ENCODE data around the gene ZXDC. TPM values are rescaled to one million over a fixed set of nuclear protein-coding genes. Genes with fewer than 3 reads are reported as not detected.

Gene ZXDC
- total RNA-seq, 2 donors from 2014 or later: 18.9 to 25.5 TPM

DNA sequence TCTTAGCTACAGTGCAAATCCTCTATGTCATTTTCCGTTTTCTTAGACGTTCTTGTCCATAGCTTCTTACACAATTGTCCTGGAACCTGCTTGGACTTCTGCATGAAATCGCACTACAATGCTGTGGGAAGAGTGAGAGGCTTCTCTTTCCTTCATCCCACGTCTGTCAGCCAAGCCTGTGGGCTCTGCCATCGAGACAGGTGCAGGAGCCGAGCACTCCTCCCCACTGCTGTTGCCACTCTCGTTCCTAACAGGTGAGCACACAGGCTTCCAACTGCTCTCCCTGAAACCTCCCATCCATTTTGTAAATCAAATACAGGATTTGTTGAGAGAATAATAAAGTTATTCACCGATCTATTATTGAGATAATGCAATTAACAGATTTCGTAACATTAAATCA, 23.5 kb downstream of the ZXDC start:
- H3K4me3 ChIP-seq: no peak overlapping the region
- H3K36me3 ChIP-seq: peaks cover 64% of the 10 kb centered on the region
- no peaks in the 10 kb centered on the region for H3K27me3 ChIP-seq
- no peak overlapping the region for H3K27ac ChIP-seq
- DNase-seq (ENCODE audit: low spot score): no peak
- peaks cover 0 to 15% of the 10 kb centered on the region in 2 donors for H3K4me1 ChIP-seq
- no peaks in the 10 kb centered on the region for H3K9me3 ChIP-seq
- TF ChIP-seq, protein P1, sequence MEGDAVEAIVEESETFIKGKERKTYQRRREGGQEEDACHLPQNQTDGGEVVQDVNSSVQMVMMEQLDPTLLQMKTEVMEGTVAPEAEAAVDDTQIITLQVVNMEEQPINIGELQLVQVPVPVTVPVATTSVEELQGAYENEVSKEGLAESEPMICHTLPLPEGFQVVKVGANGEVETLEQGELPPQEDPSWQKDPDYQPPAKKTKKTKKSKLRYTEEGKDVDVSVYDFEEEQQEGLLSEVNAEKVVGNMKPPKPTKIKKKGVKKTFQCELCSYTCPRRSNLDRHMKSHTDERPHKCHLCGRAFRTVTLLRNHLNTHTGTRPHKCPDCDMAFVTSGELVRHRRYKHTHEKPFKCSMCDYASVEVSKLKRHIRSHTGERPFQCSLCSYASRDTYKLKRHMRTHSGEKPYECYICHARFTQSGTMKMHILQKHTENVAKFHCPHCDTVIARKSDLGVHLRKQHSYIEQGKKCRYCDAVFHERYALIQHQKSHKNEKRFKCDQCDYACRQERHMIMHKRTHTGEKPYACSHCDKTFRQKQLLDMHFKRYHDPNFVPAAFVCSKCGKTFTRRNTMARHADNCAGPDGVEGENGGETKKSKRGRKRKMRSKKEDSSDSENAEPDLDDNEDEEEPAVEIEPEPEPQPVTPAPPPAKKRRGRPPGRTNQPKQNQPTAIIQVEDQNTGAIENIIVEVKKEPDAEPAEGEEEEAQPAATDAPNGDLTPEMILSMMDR (IDR thresholded peaks at IDR 0.05): no peak

DNA sequence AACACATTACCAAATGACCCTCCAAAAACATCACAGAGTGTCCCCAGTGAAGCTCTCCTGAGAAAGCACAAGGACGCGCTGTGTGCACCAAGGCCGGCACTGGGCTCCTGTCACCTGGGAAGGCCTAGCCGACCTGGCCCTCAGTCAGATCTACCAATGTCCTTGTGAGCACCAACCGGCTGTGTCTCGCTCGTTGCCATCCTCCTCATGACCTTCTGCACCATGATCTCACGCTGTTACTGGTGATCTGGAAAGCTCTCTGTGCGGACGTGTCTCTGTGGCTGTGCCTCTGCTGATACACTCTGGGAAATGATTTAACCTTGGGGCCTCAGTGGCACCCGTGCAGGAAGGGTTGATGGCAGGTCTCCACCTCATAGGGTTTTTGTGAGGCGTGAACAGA, 24.2 kb downstream of the ZXDC start:
- Histone ChIP-seq H3K36me3 (peaks cover 57% of the 10 kb centered on the region), H3K4me1 (peaks cover 0 to 11% of the 10 kb centered on the region in 2 donors), H3K4me3 (no peak overlapping the region), H3K27ac (no peak overlapping the region), H3K9me3 (no peaks in the 10 kb centered on the region), H3K27me3 (no peaks in the 10 kb centered on the region)
- DNase-seq (ENCODE audit: low spot score): no peak
- TF ChIP-seq, protein P1 (IDR thresholded peaks at IDR 0.05): no peak

DNA sequence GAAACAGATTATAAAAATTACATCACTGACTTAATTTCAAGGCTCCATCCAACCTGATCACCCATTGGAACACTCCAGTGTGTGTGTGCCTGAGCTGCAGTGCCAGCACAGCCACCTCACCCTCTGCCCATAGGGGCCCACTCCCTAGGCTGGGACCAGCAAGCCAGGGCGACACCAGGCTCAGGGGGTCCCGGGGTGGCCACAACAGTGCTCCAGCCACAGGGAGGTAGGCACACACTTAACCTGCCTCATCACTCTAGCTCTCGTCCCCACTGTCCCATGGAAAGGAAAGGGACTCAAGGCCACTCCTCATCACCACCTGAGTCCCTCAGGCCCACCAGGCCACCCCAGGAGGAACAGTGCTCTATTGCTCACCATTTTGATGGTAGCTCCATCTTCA, 24.9 kb downstream of the ZXDC start:
- no peak overlapping the region for H3K27ac ChIP-seq
- H3K4me3 ChIP-seq: no peak overlapping the region
- H3K4me1 ChIP-seq: peaks cover 0 to 5% of the 10 kb centered on the region in 2 donors
- TF ChIP-seq, protein P1 (IDR thresholded peaks at IDR 0.05): no peak
- H3K36me3 ChIP-seq: peaks cover 51% of the 10 kb centered on the region
- H3K27me3 ChIP-seq: no peaks in the 10 kb centered on the region
- peak; percentile 42 for DNase-seq (ENCODE audit: low spot score)
- no peaks in the 10 kb centered on the region for H3K9me3 ChIP-seq

DNA sequence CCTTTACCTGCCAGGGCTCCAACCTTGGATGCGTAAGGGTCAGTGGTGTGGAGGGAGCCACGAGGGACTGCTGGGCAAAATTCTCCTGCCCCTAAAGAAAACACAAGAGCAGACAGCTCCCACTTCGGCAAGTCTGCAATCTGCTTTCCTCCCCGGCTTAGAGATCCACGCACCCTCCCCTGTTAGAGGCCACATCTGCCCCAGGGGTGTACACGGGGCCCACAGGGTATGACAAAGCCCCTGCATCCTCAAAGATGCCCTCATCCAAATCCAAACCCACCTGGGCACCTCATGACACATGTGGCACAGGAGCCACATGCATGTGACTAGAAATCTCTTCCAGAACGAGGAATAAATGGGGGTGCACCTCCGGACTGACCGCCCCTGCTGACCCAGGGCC, 25.5 kb downstream of the ZXDC start:
- Histone ChIP-seq H3K9me3 (no peaks in the 10 kb centered on the region), H3K4me3 (no peak overlapping the region), H3K36me3 (peaks cover 51% of the 10 kb centered on the region), H3K27me3 (no peaks in the 10 kb centered on the region), H3K27ac (no peak overlapping the region), H3K4me1 (peaks cover 0 to 5% of the 10 kb centered on the region in 2 donors)
- DNase-seq (ENCODE audit: low spot score): peak; percentile 38
- TF ChIP-seq, protein P1 (IDR thresholded peaks at IDR 0.05): no peak

DNA sequence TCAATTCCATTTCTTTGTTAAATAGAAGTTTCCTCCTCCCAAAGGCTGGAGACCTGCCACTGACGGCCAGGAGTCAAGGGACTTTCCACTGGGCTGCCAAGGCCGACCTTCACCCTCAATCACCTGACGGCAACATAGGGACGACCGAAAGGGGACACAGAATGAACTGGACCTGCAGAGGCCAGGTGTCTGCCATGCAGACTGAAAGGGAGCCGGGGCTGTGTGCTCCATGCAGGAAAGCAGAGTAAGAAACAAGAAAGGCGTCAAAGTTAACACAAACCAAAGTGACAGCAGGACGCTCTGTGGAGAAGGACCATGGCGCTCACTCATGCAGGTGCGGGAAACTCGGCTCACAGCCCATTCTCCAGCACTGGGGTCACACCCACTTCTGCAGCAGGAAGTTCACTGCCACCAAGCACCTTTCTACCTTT, 26.1 kb downstream of the ZXDC start:
- peaks cover 0 to 5% of the 10 kb centered on the region in 2 donors for H3K4me1 ChIP-seq
- H3K9me3 ChIP-seq: no peaks in the 10 kb centered on the region
- DNase-seq (ENCODE audit: low spot score): peak; percentile 34
- H3K27ac ChIP-seq: no peak overlapping the region
- H3K36me3 ChIP-seq: peaks cover 46% of the 10 kb centered on the region
- H3K27me3 ChIP-seq: no peaks in the 10 kb centered on the region
- H3K4me3 ChIP-seq: no peak overlapping the region
- TF ChIP-seq, protein P1 (IDR thresholded peaks at IDR 0.05): no peak

DNA sequence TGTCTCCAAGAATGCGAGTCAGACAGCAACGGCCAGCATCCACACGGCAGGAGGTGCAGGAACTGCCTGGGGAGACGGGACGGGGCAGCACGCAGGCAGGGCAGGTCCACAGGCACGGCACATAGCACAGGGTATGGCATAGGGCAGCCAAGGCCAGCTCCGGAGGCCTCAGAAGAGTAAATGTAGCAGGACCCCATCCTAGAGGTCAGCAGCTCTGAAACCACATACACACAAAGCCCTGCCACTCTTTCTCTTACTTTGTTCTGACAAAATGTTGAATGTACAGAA, 26.9 kb downstream of the ZXDC start:
- peak; percentile 47 for DNase-seq (ENCODE audit: low spot score)
- Histone ChIP-seq H3K4me1 (peaks cover 0 to 5% of the 10 kb centered on the region in 2 donors), H3K27me3 (no peaks in the 10 kb centered on the region), H3K9me3 (no peaks in the 10 kb centered on the region), H3K36me3 (peaks cover 43% of the 10 kb centered on the region), H3K4me3 (no peak overlapping the region), H3K27ac (no peak overlapping the region)
- TF ChIP-seq, protein P1 (IDR thresholded peaks at IDR 0.05): no peak

Measured in right atrium auricular region (tissue), 2 donors.